IgD-negative memory B cell (primary cell): ENCODE measurements around the gene MISFA. TPM values are rescaled to one million over a fixed set of nuclear protein-coding genes. Genes with fewer than 3 reads are reported as not detected.

Source experiments
- H3K27ac Mint-ChIP-seq, 3 donors: one replicate each; pipeline ENCODE4 v1.8.0; 2020 to 2022; ENCODE audit warnings: mild to moderate bottlenecking in 3 of 3, mixed read lengths in 3 of 3, moderate library complexity in 1 of 3
- H3K27me3 Mint-ChIP-seq: one replicate; pipeline ENCODE4 v1.8.0; 2021; ENCODE audit warnings: mixed read lengths
- H3K36me3 Mint-ChIP-seq: one replicate; pipeline ENCODE4 v1.8.0; 2020; ENCODE audit warnings: mild to moderate bottlenecking, mixed read lengths
- H3K4me1 Mint-ChIP-seq, 3 donors: one replicate each; pipeline ENCODE4 v1.8.0; 2020 to 2022; ENCODE audit warnings: mixed read lengths in 3 of 3, mild to moderate bottlenecking in 1 of 3
- H3K4me3 Mint-ChIP-seq, 4 donors: one replicate each; pipeline ENCODE4 v1.8.0; 2020 to 2022; ENCODE audit warnings: mild to moderate bottlenecking in 4 of 4, mixed read lengths in 4 of 4, moderate library complexity in 3 of 4
- H3K9me3 Mint-ChIP-seq, 3 donors: one replicate each; pipeline ENCODE4 v1.8.0; 2020 to 2021; ENCODE audit warnings: mixed read lengths in 3 of 3, mild to moderate bottlenecking in 1 of 3
- polyA plus RNA-seq: library from polyadenylated mRNA; unstranded; fragments of 300-500 nt; fragmentation: Illumina TruSeq; gene quantifications from one replicate; pipeline ENCODE4 v1.2.3, GENCODE V29; 2021

The MISFA gene
- polyA plus RNA-seq, 1 donor from 2014 or later, result 0.89 TPM

- Mint-ChIP-seq H3K36me3 (peaks cover 2% of the 10 kb centered on the region), H3K9me3 (no peaks in the 10 kb centered on the region), H3K4me1 (no peaks in the 10 kb centered on the region), H3K27ac (no peak overlapping the region), H3K27me3 (no peaks in the 10 kb centered on the region), H3K4me3 (no peak overlapping the region)
Measured at GRCh38 chr11:18600915-18601569, 1.5 kb downstream of the MISFA start.

DNA sequence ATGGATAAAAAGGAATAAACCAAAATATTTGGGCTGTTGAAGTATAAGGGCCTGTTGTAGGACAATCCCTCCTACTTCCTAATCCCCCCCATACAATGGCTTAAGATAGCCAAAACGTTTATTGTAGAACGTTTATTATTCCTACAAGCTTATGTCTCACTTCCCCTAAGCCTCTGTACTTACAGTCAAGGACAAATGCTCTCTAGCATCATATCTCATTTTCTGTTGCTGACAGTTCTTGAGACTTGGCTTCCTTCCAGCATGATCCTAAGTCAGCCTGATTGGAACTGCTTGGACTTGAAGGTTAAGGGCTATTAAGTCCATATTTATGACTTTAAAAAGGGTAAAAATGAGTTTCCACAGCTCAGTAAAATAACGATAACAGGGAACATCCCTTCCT, 8.8 kb downstream of the MISFA start:
- Mint-ChIP-seq H3K27ac (no peak overlapping the region), H3K9me3 (no peaks in the 10 kb centered on the region), H3K27me3 (no peaks in the 10 kb centered on the region), H3K4me1 (no peaks in the 10 kb centered on the region), H3K4me3 (no peak overlapping the region), H3K36me3 (peaks cover 4% of the 10 kb centered on the region)

- H3K36me3 Mint-ChIP-seq, result peaks cover 13% of the 10 kb centered on the region
Measured at GRCh38 chr11:18611196-18611595, 11.6 kb downstream of the MISFA start.

DNA sequence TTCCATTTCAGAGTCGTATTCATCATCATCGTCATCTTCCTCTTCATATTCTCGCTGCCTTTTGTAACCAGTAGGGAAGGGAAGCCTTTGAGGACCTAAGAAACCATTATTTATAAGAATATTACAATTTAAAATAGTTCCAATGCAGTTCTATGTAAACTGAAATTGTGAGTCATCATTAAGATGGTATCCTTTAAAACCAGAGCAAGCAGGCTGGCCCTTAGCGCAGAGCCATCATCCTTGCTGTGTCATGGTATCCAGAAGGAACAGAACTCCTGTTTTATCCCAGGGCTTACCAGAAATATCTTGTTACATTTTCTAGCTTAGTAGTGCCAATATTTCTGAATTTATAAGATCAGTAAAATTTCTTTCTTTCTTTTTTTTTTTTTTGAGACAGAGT, 12.8 kb downstream of the MISFA start:
- Mint-ChIP-seq H3K27ac (no peak overlapping the region), H3K4me3 (no peak overlapping the region), H3K27me3 (no peaks in the 10 kb centered on the region), H3K4me1 (peaks cover 0 to 5% (median 4%) of the 10 kb centered on the region in 3 donors), H3K9me3 (no peaks in the 10 kb centered on the region), H3K36me3 (peaks cover 13% of the 10 kb centered on the region)

More at GRCh38 chr11:18611196-18611595, 11.6 kb downstream of the MISFA start:
- no peaks in the 10 kb centered on the region for H3K9me3 Mint-ChIP-seq
- H3K4me1 Mint-ChIP-seq, result peaks cover 0 to 5% (median 4%) of the 10 kb centered on the region in 3 donors
- H3K27me3 Mint-ChIP-seq, result no peaks in the 10 kb centered on the region
- H3K27ac Mint-ChIP-seq, result no peak overlapping the region
- no peak overlapping the region for H3K4me3 Mint-ChIP-seq

DNA sequence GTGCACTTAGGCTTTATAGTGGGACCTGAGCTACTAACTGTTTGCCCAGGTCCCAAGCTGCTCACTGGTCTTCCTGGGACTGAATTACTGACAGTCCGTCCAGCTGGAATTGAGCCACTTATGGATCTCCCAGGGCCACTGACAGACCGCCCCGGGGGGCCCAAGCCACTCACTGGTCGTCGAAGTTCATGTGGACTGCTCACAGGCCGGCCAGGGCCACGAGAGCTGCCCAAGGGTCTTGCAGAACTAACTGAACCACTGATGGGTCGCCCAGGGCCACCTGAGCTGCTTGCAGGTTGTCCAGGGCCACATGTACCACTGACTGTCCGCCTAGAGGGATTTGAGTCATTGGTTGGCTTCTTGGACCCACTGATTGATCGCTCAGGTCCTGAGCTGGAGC, 15.1 kb downstream of the MISFA start:
- Mint-ChIP-seq H3K27ac (no peak overlapping the region), H3K27me3 (no peaks in the 10 kb centered on the region), H3K4me1 (peaks cover 12 to 24% (median 19%) of the 10 kb centered on the region in 3 donors), H3K36me3 (peaks cover 11% of the 10 kb centered on the region), H3K9me3 (no peaks in the 10 kb centered on the region), H3K4me3 (no peak overlapping the region)

GRCh38 chr11:18615628-18616392, 16.2 kb downstream of the MISFA start:
- peaks cover 9% of the 10 kb centered on the region for H3K36me3 Mint-ChIP-seq
- H3K4me1 Mint-ChIP-seq, result peaks cover 12 to 28% (median 22%) of the 10 kb centered on the region in 3 donors
- H3K4me3 Mint-ChIP-seq, result no peak overlapping the region
- no peaks in the 10 kb centered on the region for H3K27me3 Mint-ChIP-seq
- H3K9me3 Mint-ChIP-seq, result no peaks in the 10 kb centered on the region
- no peak overlapping the region for H3K27ac Mint-ChIP-seq

GRCh38 chr11:18617688-18618341, 18.2 kb downstream of the MISFA start:
- Mint-ChIP-seq H3K9me3 (no peaks in the 10 kb centered on the region), H3K4me1 (peaks cover 12 to 28% (median 22%) of the 10 kb centered on the region in 3 donors), H3K4me3 (no peak overlapping the region), H3K27ac (peak overlapping the region in 1 of 3 donors; percentile 43), H3K27me3 (no peaks in the 10 kb centered on the region), H3K36me3 (peaks cover 9% of the 10 kb centered on the region)

GRCh38 chr11:18618342-18619025, 18.9 kb downstream of the MISFA start:
- Mint-ChIP-seq H3K4me1 (peaks cover 12 to 28% (median 24%) of the 10 kb centered on the region in 3 donors), H3K4me3 (no peak overlapping the region), H3K27me3 (no peaks in the 10 kb centered on the region), H3K27ac (no peak overlapping the region), H3K9me3 (no peaks in the 10 kb centered on the region), H3K36me3 (peaks cover 9% of the 10 kb centered on the region)

DNA sequence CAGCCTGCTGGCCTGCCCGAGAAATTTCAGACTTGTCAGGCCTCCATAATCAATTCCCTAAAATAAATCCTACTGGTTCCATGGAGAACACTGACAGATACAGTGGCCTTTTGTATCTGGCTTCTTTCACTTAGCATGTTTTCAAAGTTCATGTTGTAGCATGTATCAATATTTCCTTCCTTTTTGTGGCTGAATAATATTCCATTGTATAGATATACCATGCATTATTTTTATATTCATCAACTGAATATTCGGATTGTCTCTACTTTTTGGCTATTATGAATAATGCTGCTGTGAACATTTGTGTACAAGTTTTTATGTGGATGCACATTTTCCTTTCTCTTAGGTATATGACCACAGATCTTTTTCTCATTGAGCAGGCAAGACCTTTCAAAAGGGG, 24.1 kb downstream of the MISFA start:
- H3K4me1 Mint-ChIP-seq, result peaks cover 11 to 28% (median 23%) of the 10 kb centered on the region in 3 donors
- H3K9me3 Mint-ChIP-seq, result peaks cover 0 to 4% (median 3%) of the 10 kb centered on the region in 3 donors
- H3K27ac Mint-ChIP-seq, result no peak overlapping the region
- peaks cover 6% of the 10 kb centered on the region for H3K36me3 Mint-ChIP-seq
- no peak overlapping the region for H3K4me3 Mint-ChIP-seq
- no peaks in the 10 kb centered on the region for H3K27me3 Mint-ChIP-seq

DNA sequence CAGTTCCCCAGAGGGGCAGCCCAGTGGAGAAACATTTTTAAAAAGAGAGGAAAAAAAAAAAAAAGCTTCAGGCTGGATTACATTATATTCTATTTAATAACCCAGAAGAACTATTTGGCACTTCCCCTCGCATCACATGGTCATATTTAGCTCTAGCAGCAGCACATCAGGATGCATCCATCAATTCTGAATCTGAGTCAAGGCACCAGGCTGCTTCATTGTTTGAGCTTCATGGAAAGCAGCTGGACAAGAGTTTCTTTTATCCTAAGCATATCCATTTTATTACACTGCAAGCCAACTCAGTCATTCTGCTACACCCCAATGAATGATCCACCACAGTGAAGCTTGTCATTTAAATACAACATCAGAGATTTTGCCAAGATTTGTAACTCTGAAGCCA, 24.6 kb downstream of the MISFA start:
- H3K4me3 Mint-ChIP-seq, result no peak overlapping the region
- H3K36me3 Mint-ChIP-seq, result peaks cover 6% of the 10 kb centered on the region
- H3K27ac Mint-ChIP-seq, result no peak overlapping the region
- H3K9me3 Mint-ChIP-seq, result peaks cover 0 to 4% (median 3%) of the 10 kb centered on the region in 3 donors
- H3K27me3 Mint-ChIP-seq, result no peaks in the 10 kb centered on the region
- H3K4me1 Mint-ChIP-seq, result peaks cover 8 to 23% (median 20%) of the 10 kb centered on the region in 3 donors

DNA sequence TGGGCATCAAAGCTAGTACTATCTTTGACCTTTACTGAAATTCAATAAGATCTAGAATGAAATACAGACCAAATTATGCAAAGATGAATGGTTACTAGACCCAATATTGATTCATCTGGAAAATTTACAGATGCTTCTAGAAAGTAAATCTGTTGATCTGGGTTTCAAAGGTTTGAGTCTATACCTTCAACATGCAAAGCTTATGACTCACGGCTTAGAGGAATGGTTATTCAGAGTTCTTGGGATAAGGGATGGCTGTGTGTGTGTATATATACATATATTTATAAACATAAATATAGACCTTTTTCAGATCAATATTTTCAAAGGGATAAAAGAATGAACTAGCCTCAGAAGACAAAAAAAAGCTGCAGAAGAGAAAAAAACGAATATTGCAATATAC, 33.3 kb downstream of the MISFA start:
- peaks cover 2% of the 10 kb centered on the region for H3K27me3 Mint-ChIP-seq
- H3K36me3 Mint-ChIP-seq, result no peaks in the 10 kb centered on the region
- H3K9me3 Mint-ChIP-seq, result no peaks in the 10 kb centered on the region
- H3K27ac Mint-ChIP-seq, result peak overlapping the region in 2 of 3 donors; percentile 62 to 95
- peaks cover 17 to 27% (median 25%) of the 10 kb centered on the region in 3 donors for H3K4me1 Mint-ChIP-seq
- H3K4me3 Mint-ChIP-seq, result peak overlapping the region; percentile 83 to 100 (median 95)

- H3K4me1 Mint-ChIP-seq, result peaks cover 12 to 22% (median 18%) of the 10 kb centered on the region in 3 donors
- peak overlapping the region; percentile 77 to 99 (median 95) for H3K27ac Mint-ChIP-seq
- peaks cover 2% of the 10 kb centered on the region for H3K27me3 Mint-ChIP-seq
- H3K4me3 Mint-ChIP-seq, result peak overlapping the region; percentile 83 to 100 (median 95)
- no peaks in the 10 kb centered on the region for H3K9me3 Mint-ChIP-seq
- no peaks in the 10 kb centered on the region for H3K36me3 Mint-ChIP-seq
Measured at GRCh38 chr11:18633256-18634139, 33.9 kb downstream of the MISFA start.

DNA sequence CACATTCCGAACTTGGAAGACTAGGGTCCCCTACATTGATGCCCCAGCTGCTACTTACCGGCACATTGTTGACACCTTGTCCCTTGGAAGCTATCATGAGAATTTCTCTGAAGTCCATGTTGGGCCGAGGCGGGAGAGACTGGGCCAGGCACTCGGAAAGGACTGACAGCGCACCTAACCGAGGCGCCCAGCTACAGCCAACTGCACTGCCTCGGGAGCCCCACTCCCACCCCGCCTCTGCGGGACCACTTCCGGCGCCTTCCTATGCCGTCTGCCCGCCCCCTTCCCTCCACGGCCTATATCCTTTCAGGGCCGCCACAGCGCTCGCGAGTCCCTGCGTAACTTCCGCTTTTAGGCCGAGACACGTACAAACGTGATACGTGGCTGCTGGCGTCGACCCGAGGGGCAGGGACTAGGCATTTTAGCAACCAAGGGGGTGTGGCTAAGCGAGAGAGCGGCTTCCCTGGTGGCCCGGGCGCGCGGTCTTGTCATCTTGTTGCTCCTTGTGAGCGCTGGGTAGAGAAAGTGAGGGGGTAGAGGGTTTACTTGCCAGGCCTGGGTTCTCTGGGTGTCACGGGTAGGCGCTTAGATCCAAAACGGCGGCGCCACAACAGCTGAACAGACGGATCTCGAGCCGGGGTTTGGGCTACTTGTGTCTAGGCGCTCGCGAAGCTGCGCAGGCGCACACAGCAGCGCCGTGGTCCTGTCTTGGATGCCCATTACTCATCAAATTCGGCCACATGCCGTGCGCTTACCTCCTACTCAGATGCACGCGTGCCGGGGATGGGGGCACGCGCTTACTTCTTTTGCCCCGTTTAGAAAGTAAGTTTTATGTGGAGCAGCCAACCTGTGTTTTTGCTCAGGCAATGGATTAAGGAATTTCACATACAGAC, 34.8 kb downstream of the MISFA start, which contains the start of gene SPTY2D1:
Gene SPTY2D1, minus strand, starts transcription at position 203 of the 893 bp plus-strand sequence. Its CDS starts 85 bp downstream, at position 118.
- H3K4me1 Mint-ChIP-seq, result peaks cover 12 to 18% (median 16%) of the 10 kb centered on the region in 3 donors
- H3K36me3 Mint-ChIP-seq, result no peaks in the 10 kb centered on the region
- peak within 1 kb of the TSS; percentile 83 to 100 (median 95) for H3K4me3 Mint-ChIP-seq
- no peaks in the 10 kb centered on the region for H3K9me3 Mint-ChIP-seq
- peaks cover 2% of the 10 kb centered on the region for H3K27me3 Mint-ChIP-seq
- peak within 1 kb of the TSS; percentile 77 to 99 (median 95) for H3K27ac Mint-ChIP-seq
